A549 (cell line): ENCODE measurements around the gene KLHL30. TPM values are rescaled to one million over a fixed set of nuclear protein-coding genes. Genes with fewer than 3 reads are reported as not detected.

Source experiments
- ATAC-seq, 2 experiments: fragments of 200-7000 bp in 1 of 2; fragments of >200 bp in 1 of 2; cut with Nextera tagmentation in 1 of 2; cut with Tn5 transposase in 1 of 2; 3 replicates each; pipeline versions ENCODE4 v1.8.0 to v1.9.1; 2018 to 2020; ENCODE audit warnings: mild to moderate bottlenecking in 1 of 2, moderate library complexity in 1 of 2
- CTCF ChIA-PET: fragments of 300-600 bp; sonication (Branson Sonifier 250); formaldehyde crosslinking; extraction: SDS; loops from one replicate; lab custom pipeline; 2021; ENCODE audit warnings: antibody characterized with exemption, inconsistent platforms; lab: Yijun Ruan, JAX
- POLR2A ChIA-PET: fragments of 350-600 bp; formaldehyde crosslinking; extraction: SDS; loops from one replicate; lab custom pipeline; 2021; ENCODE audit warnings: antibody characterized with exemption, inconsistent platforms; lab: Yijun Ruan, JAX
- DNase-seq, 2 experiments: peaks; one replicate each; pipeline versions ENCODE4 v3.0.0 to v3.0.0-alpha.2; 2011 to 2016; ENCODE audit warnings: low read depth in 1 of 2, low spot score in 1 of 2
- FAIRE-seq: peaks from 2 replicates; lab custom pipeline; 2011; peaks lifted over from hg19 to GRCh38; lab: Jason Lieb, UNC
- H3K27ac ChIP-seq, 2 experiments: fragments of >200 bp; sonication (Bioruptor Twin); formaldehyde crosslinking; 3 replicates each; pipeline ENCODE4 v1.5.1; 2016 to 2017
- H3K4me1 ChIP-seq: fragments of >200 bp; sonication (Bioruptor Twin); formaldehyde crosslinking; 3 replicates; pipeline ENCODE4 v1.6.1; 2016
- H3K4me2 ChIP-seq: fragments of >200 bp; sonication (Bioruptor Twin); formaldehyde crosslinking; 3 replicates; pipeline ENCODE4 v1.6.1; 2016
- H3K4me3 ChIP-seq: fragments of >200 bp; sonication (Bioruptor Twin); formaldehyde crosslinking; 3 replicates; pipeline ENCODE4 v1.5.1; 2016
- H3K9me3 ChIP-seq: fragments of >200 bp; sonication (Bioruptor Twin); formaldehyde crosslinking; 3 replicates; pipeline ENCODE4 v1.6.1; 2016
- BHLHE40 ChIP-seq: IDR thresholded peaks from 2 replicates; pipeline ENCODE4 v1.6.1; 2012; ENCODE audit warnings: low read depth, low read length, inconsistent platforms
- CBX2 ChIP-seq: fragments of 200-600 bp; sonication (generic); IDR thresholded peaks from 2 replicates; pipeline ENCODE4 v1.6.1; 2016; ENCODE audit warnings: low read depth, mild to moderate bottlenecking, borderline replicate concordance
- CEBPB ChIP-seq, 2 experiments: fragments of >200 bp in 1 of 2; sonication (Bioruptor Twin) in 1 of 2; formaldehyde crosslinking in 1 of 2; IDR thresholded peaks; 2 replicates each; pipeline ENCODE4 v1.6.1; 2012 to 2016
- EHF ChIP-seq: fragments of 250-450 bp; sonication (Bioruptor Pico); IDR thresholded peaks from 2 replicates; pipeline ENCODE4 v1.5.0; 2020; ENCODE audit warnings: mild to moderate bottlenecking
- EHMT2 ChIP-seq: fragments of 200-600 bp; sonication (generic); IDR thresholded peaks from 2 replicates; pipeline ENCODE4 v1.6.1; 2016; ENCODE audit warnings: antibody characterized with exemption, low read depth, mild to moderate bottlenecking, moderate library complexity
- EP300 ChIP-seq, 2 experiments: fragments of >200 bp; sonication (Bioruptor Twin); formaldehyde crosslinking; IDR thresholded peaks; 2 replicates in 1 of 2; 3 replicates in 1 of 2; pipeline ENCODE4 v1.6.1; 2016 to 2017
- FOSL2 ChIP-seq, 2 experiments: fragments of 450-650 bp in 1 of 2; fragments of >200 bp in 1 of 2; sonication (Bioruptor Twin) in 1 of 2; formaldehyde crosslinking; IDR thresholded peaks; 2 replicates each; pipeline versions ENCODE4 v1.5.0 to v1.6.1; 2016 to 2020; ENCODE audit warnings: mild to moderate bottlenecking in 1 of 2, moderate library complexity in 1 of 2
- GATA3 ChIP-seq: IDR thresholded peaks from 2 replicates; pipeline ENCODE4 v1.6.1; 2012; ENCODE audit warnings: borderline replicate concordance
- JUN ChIP-seq, 2 experiments: fragments of >200 bp; sonication (Bioruptor Twin); formaldehyde crosslinking; IDR thresholded peaks; 2 replicates in 1 of 2; 3 replicates in 1 of 2; pipeline ENCODE4 v1.6.1; 2016 to 2017
- KDM1A ChIP-seq: fragments of 200-600 bp; sonication (generic); IDR thresholded peaks from 2 replicates; pipeline ENCODE4 v1.6.1; 2016; ENCODE audit warnings: low read depth, mild to moderate bottlenecking
- MAZ ChIP-seq: fragments of 150-350 bp; IDR thresholded peaks from 2 replicates; pipeline ENCODE4 v1.6.1; 2014; ENCODE audit warnings: antibody characterized with exemption, low read depth, low read length, borderline replicate concordance
- MYC ChIP-seq: IDR thresholded peaks from 2 replicates; pipeline ENCODE4 v1.6.1; 2012; ENCODE audit warnings: mild to moderate bottlenecking, inconsistent platforms, low read length, improper control_type of control experiment, borderline replicate concordance
- NPAS2 ChIP-seq: fragments of 250-450 bp; sonication (Bioruptor Pico); IDR thresholded peaks from 2 replicates; pipeline ENCODE4 v1.8.0; 2022; ENCODE audit warnings: mild to moderate bottlenecking, moderate library complexity, borderline replicate concordance
- NR3C1 ChIP-seq: fragments of >200 bp; sonication (Bioruptor Twin); formaldehyde crosslinking; IDR thresholded peaks from 3 replicates; pipeline ENCODE4 v1.6.1; 2017
- PHF8 ChIP-seq: fragments of 200-600 bp; sonication (generic); IDR thresholded peaks from 2 replicates; pipeline ENCODE4 v1.6.1; 2016; ENCODE audit warnings: low read depth, mild to moderate bottlenecking, antibody characterized with exemption, moderate library complexity, borderline replicate concordance
- RFX5 ChIP-seq: fragments of 450-650 bp; IDR thresholded peaks from 2 replicates; pipeline ENCODE4 v1.7.1; 2014; ENCODE audit warnings: antibody characterized with exemption, mild to moderate bottlenecking, moderate library complexity
- SREBF2 ChIP-seq: fragments of 450-650 bp; IDR thresholded peaks from 2 replicates; pipeline ENCODE4 v1.6.1; 2014; ENCODE audit warnings: mild to moderate bottlenecking, moderate library complexity
- ZFP36 ChIP-seq: fragments of 450-650 bp; IDR thresholded peaks from 2 replicates; pipeline ENCODE4 v1.6.1; 2014; ENCODE audit warnings: borderline replicate concordance; ENCODE audit not compliant: partially characterized antibody
- ZNF302 ChIP-seq: fragments of 250-450 bp; sonication (Bioruptor Pico); IDR thresholded peaks from 2 replicates; pipeline ENCODE4 v1.9.0; 2021; ENCODE audit warnings: inconsistent platforms, mild to moderate bottlenecking, moderate library complexity
- WGBS: methylation state at CpG from one replicate; pipeline ENCODE4 v1.1.6; 2017; ENCODE audit errors: missing lambda C conversion rate; 5-methylcytosine and 5-hydroxymethylcytosine counted together
- polyA plus RNA-seq, 4 experiments: library from polyadenylated mRNA; depleted of rRNA in 3 of 4; stranded (reverse); fragments of >200 nt; fragmentation: RNase III in 1 of 4; extraction: RNeasy Plus Mini Kit Qiagen cat#74134 plus additional on column Dnase treatment in 1 of 4; gene quantifications; 2 replicates in 3 of 4; 3 replicates in 1 of 4; pipeline ENCODE4 v1.2.3, GENCODE V29; 2011 to 2017
- TF ChIP-seq, protein P1 (sequence below): IDR thresholded peaks from 2 replicates; pipeline ENCODE4 v1.6.1; 2012
- TF ChIP-seq, protein P2 (sequence below): fragments of 250-450 bp; sonication (Bioruptor Pico); IDR thresholded peaks from 2 replicates; pipeline ENCODE4 v1.5.0; 2021; ENCODE audit warnings: mild to moderate bottlenecking, moderate library complexity, borderline replicate concordance

Gene KLHL30
- polyA plus RNA-seq, 2 of the 4 experiments (the other 2 are of a cell fraction), result 0.04 TPM

GRCh38 chr2:238092486-238093035, 45.9 kb upstream of the KLHL30 start:
- H3K27ac ChIP-seq, result no peak overlapping the region
- no peak overlapping the region for H3K4me3 ChIP-seq
- ChIA-PET POLR2A (no interaction called here), CTCF (no interaction called here)
- no peak for FAIRE-seq
- H3K4me2 ChIP-seq, result no peak overlapping the region
- no peak for ATAC-seq
- no peaks in the 10 kb centered on the region for H3K4me1 ChIP-seq
- H3K9me3 ChIP-seq, result no peaks in the 10 kb centered on the region
- 90% methylated on average over 12 of the region's 12 CpGs for WGBS
- no peak for TF ChIP-seq MYC
- TF ChIP-seq JUN (IDR thresholded peaks at IDR 0.05), result no peak; a peak in 1 of 5 replicates
- TF ChIP-seq KDM1A, result no peak
- no peak for TF ChIP-seq BHLHE40
- no peak for TF ChIP-seq ZFP36
- no peak for TF ChIP-seq ZNF302 (CRISPR knock-in tag)
- TF ChIP-seq EP300 (IDR thresholded peaks at IDR 0.05), result no peak
- TF ChIP-seq MAZ, result no peak
- TF ChIP-seq, protein P1, sequence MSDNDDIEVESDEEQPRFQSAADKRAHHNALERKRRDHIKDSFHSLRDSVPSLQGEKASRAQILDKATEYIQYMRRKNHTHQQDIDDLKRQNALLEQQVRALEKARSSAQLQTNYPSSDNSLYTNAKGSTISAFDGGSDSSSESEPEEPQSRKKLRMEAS, result no peak
- TF ChIP-seq, protein P2, sequence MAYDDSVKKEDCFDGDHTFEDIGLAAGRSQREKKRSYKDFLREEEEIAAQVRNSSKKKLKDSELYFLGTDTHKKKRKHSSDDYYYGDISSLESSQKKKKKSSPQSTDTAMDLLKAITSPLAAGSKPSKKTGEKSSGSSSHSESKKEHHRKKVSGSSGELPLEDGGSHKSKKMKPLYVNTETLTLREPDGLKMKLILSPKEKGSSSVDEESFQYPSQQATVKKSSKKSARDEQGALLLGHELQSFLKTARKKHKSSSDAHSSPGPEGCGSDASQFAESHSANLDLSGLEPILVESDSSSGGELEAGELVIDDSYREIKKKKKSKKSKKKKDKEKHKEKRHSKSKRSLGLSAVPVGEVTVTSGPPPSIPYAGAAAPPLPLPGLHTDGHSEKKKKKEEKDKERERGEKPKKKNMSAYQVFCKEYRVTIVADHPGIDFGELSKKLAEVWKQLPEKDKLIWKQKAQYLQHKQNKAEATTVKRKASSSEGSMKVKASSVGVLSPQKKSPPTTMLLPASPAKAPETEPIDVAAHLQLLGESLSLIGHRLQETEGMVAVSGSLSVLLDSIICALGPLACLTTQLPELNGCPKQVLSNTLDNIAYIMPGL (CRISPR knock-in tag), result no peak
- TF ChIP-seq NPAS2, result no peak
- TF ChIP-seq CEBPB (IDR thresholded peaks at IDR 0.05), result no peak
- no peak for DNase-seq

- Histone ChIP-seq H3K4me1 (no peaks in the 10 kb centered on the region), H3K9me3 (no peaks in the 10 kb centered on the region), H3K27ac (no peak overlapping the region)
- ChIA-PET CTCF (no interaction called here), POLR2A (no interaction called here)
- no peak for FAIRE-seq
- no peak for ATAC-seq
- no peak for DNase-seq
- no peak for TF ChIP-seq EP300 (IDR thresholded peaks at IDR 0.05)
- no peak for TF ChIP-seq GATA3
- no peak for TF ChIP-seq EHF (CRISPR knock-in tag)
- TF ChIP-seq RFX5, result no peak
- no peak for TF ChIP-seq SREBF2
- TF ChIP-seq, all 56 proteins: peak for 0
- Histone ChIP-seq H3K4me3 (no peak overlapping the region), H3K4me2 (no peak overlapping the region)
- 90% methylated on average over 25 of the region's 26 CpGs for WGBS
These were observed 45.0 kb upstream of the KLHL30 start for GRCh38 chr2:238093181-238094140.

DNA sequence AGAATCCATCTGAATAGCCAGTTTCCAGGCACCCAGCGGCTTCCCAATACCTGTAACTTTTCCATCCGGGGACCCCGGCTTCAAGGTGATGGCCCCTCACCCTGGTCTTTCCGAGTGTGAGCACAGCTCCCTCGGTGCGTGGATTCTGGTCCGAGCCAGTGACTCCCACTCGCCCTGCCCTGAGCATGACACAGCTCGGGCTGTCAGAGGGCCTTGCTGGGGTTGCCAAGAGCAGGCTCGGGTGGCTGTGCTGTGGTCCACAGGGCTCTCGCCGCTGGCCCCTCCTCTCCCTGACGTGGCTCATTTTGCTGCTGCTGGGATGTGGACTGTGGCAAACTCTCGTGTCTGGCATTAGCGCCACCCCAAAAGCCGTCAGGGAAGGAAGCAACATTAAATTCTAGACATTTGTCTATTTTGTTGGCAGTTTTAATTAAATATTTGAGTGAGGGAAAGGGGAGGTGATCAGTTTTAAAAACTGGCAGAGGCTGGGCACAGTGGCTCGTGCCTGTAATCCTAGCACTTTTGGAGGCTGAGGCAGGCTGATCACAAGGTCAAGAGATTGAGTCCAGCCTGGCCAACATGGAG, 43.9 kb upstream of the KLHL30 start:
- H3K4me3 ChIP-seq, result no peak overlapping the region
- ATAC-seq (no peak), FAIRE-seq (no peak), DNase-seq (no peak)
- H3K4me2 ChIP-seq, result no peak overlapping the region
- no peaks in the 10 kb centered on the region for H3K9me3 ChIP-seq
- no peak overlapping the region for H3K27ac ChIP-seq
- no peaks in the 10 kb centered on the region for H3K4me1 ChIP-seq
- ChIA-PET CTCF (no interaction called here), POLR2A (no interaction called here)
- TF ChIP-seq CBX2 (no peak), PHF8 (no peak), EHF (CRISPR knock-in tag) (no peak), RFX5 (no peak), EHMT2 (no peak), MAZ (no peak), NR3C1 (no peak), FOSL2 (IDR thresholded peaks at IDR 0.05) (no peak), FOSL2 (CRISPR knock-in tag; IDR thresholded peaks at IDR 0.05) (no peak)
- TF ChIP-seq, protein P1, result no peak
- 93% methylated on average over 17 of the region's 17 CpGs for whole genome bisulfite sequencing
